Transverse colon (tissue), 4 donors: ENCODE measurements around the gene RNLS. TPM values are rescaled to one million over a fixed set of nuclear protein-coding genes. Genes with fewer than 3 reads are reported as not detected.
"Not testable (repeated sequence)": the region's sequence is repeated elsewhere in the genome, so short reads cannot be mapped to it uniquely, and the experiment has no call there.

Experiments
- DNase-seq: peaks from one replicate; pipeline ENCODE4 v3.0.0-alpha.2; 2019
- H3K27ac ChIP-seq, 4 donors: fragments of 200-600 bp; sonication (generic); 2 replicates each; pipeline ENCODE4 v1.5.1; 2016 to 2018; ENCODE audit warnings: inconsistent platforms in 4 of 4
- H3K27me3 ChIP-seq: fragments of 200-600 bp; sonication (generic); 2 replicates; pipeline ENCODE4 v1.5.1; 2017; ENCODE audit warnings: inconsistent platforms
- H3K36me3 ChIP-seq, 4 donors: fragments of 200-600 bp; sonication (generic); 2 replicates each; pipeline ENCODE4 v1.5.1; 2017 to 2019; ENCODE audit warnings: inconsistent platforms in 4 of 4
- H3K4me1 ChIP-seq, 4 donors: fragments of 200-600 bp; sonication (generic); 2 replicates each; pipeline ENCODE4 v1.5.1; 2017 to 2020; ENCODE audit warnings: inconsistent platforms in 4 of 4
- H3K4me3 ChIP-seq, 4 donors: fragments of 200-600 bp; sonication (generic); 1 replicate in 1 of 4; 2 replicates in 3 of 4; pipeline versions ENCODE4 v1.5.1 to v1.6.1; 2017 to 2019; ENCODE audit warnings: inconsistent platforms in 4 of 4
- H3K9me3 ChIP-seq, 2 donors: fragments of 200-600 bp; sonication (generic); 2 replicates each; pipeline ENCODE4 v1.5.1; 2017 to 2019; ENCODE audit warnings: inconsistent platforms in 2 of 2
- EP300 ChIP-seq: sonication (generic); formaldehyde crosslinking; IDR thresholded peaks from one replicate; pipeline ENCODE4 v1.6.1; 2017; ENCODE audit warnings: antibody characterized with exemption, low read depth
- POLR2A ChIP-seq: fragments of 450-650 bp; IDR thresholded peaks from one replicate; pipeline ENCODE4 v1.6.1; 2016; ENCODE audit warnings: antibody characterized with exemption, mild to moderate bottlenecking, moderate library complexity
- POLR2AphosphoS5 ChIP-seq, 3 donors: sonication (generic); formaldehyde crosslinking; IDR thresholded peaks; one replicate each; pipeline ENCODE4 v1.6.1; 2016; ENCODE audit warnings: antibody characterized with exemption in 3 of 3
- WGBS, 2 donors: methylation state at CpG; one replicate each; pipeline ENCODE4 v1.1.5; 2018; ENCODE audit warnings: low coverage in 1 of 2; 5-methylcytosine and 5-hydroxymethylcytosine counted together
- in situ Hi-C, 4 donors: fragments of 200-750 bp; cut with MboI; loops; one replicate each; pipeline versions ENCODE4 v1.15.0 to v1.15.1; 2017; ENCODE audit warnings: low sequenced_read_pairs in 3 of 4, low pct_ligation_motif_present in 1 of 4, low pct_unique_long_range_greater_than_20kb in 1 of 4
- intact Hi-C: fragments of 100-400 bp; cut with DNase I; formaldehyde crosslinking; loops from one replicate; pipeline ENCODE4 v1.15.1; 2023; ENCODE audit warnings: low total_unique reads
- total RNA-seq, 4 donors: library from RNA; depleted of rRNA; stranded (reverse); fragments of >200 nt; gene quantifications; one replicate each; pipeline ENCODE4 v1.1.0, GENCODE V29; 2016
- TF ChIP-seq, protein P1 (sequence below), 5 experiments: fragments of 200-600 bp in 3 of 5; fragments of 450-650 bp in 2 of 5; sonication (generic) in 3 of 5; IDR thresholded peaks; 1 replicate in 2 of 5; 2 replicates in 3 of 5; pipeline ENCODE4 v1.5.1; 2016 to 2017; ENCODE audit warnings: antibody characterized with exemption in 5 of 5, inconsistent platforms in 3 of 5, mild to moderate bottlenecking in 2 of 5, moderate library complexity in 1 of 5

Gene RNLS
- total RNA-seq, 4 donors from 2014 or later = 2.4 to 78.2 (median 28.9) TPM

DNA sequence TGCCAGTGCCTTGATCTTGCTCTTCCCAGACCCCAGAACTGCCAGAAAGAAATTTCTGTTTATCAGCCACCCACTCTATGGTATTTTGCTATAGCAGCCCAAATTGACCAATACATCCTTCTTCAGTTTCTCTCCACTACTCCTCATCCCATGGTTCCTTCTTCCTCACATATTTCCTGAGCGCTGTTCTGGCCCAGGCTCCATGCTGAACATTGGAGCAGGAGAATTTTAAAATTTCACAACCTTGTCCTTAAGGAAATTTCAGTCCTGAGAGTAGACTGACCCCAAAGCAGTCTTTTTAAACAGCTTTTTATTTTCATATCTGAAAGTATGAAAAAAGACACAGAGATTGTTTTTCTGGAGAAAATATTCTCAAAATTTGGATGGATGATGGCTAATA, 297.1 kb downstream of the RNLS start:
- H3K4me1 ChIP-seq = peaks cover 0 to 30% (median 2%) of the 10 kb centered on the region in 4 donors
- H3K27ac ChIP-seq = no peak overlapping the region
- intact Hi-C loops = no loop called here
- no peak overlapping the region for H3K4me3 ChIP-seq
- TF ChIP-seq, protein P1, sequence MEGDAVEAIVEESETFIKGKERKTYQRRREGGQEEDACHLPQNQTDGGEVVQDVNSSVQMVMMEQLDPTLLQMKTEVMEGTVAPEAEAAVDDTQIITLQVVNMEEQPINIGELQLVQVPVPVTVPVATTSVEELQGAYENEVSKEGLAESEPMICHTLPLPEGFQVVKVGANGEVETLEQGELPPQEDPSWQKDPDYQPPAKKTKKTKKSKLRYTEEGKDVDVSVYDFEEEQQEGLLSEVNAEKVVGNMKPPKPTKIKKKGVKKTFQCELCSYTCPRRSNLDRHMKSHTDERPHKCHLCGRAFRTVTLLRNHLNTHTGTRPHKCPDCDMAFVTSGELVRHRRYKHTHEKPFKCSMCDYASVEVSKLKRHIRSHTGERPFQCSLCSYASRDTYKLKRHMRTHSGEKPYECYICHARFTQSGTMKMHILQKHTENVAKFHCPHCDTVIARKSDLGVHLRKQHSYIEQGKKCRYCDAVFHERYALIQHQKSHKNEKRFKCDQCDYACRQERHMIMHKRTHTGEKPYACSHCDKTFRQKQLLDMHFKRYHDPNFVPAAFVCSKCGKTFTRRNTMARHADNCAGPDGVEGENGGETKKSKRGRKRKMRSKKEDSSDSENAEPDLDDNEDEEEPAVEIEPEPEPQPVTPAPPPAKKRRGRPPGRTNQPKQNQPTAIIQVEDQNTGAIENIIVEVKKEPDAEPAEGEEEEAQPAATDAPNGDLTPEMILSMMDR (IDR thresholded peaks at IDR 0.05) = no peak
- TF ChIP-seq POLR2A (no peak), EP300 (no peak)
- in situ Hi-C loops = no loop called here
- 97 to 100% methylated on average over 1 of the region's 1 CpG for WGBS, 2 donors
- DNase-seq = no peak
- no peaks in the 10 kb centered on the region for H3K36me3 ChIP-seq
- H3K9me3 ChIP-seq = no peaks in the 10 kb centered on the region
- no peaks in the 10 kb centered on the region for H3K27me3 ChIP-seq

DNA sequence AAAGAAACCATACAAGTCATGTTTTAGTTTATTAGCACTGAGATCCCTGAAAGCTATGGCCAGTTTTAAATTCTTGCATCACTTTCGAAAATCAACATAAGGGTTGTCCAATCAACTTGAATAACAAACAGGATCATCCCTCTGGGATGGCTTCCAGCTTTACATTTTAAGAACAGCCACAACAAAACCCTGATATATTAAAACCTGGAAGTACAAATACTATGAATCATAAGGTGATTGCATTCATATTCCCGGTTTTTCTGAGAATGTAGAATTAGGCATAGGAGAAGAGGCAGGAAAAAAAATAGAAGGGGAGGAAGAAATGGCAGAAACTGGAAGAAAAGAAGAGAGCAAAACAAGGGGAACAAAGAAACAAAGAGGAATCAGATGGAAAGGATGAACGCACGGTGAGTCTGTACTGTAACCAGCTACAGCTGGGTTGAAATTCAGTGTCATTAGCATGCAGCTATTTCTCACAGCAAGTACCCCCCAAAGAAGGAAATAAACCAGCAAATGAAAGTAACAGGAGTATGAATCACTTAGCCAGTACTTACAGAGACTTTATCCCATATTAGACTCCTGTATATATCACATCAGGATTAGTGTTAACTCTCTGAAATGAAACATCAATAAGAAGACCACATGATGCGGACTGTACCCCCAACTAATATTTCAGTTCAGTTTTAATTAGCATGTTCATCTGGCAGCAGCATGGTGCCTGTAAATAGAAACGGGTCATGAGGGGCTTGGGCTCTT, 301.3 kb downstream of the RNLS start:
- WGBS, 2 donors = 63 to 74% methylated on average over 5 to 6 of the region's 6 CpGs
- H3K27ac ChIP-seq = no peak overlapping the region

DNA sequence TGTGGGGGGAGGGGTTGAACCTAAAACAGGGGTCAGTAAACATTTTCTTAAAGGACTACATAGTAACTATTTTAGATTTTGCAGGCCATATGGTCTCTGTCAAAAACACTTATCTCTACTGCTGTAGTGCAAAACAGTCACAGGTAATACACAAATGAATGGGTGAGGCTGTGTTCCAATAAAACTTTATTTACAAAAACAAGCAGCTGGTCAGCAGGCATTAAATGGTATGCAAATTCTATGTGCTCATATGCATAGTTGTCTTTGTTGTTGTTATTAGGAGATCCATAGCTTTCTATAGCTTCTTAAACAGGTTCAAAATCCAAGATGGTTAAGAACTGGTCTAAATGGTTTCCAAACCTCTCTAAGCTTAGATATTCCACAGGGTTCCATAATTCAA, 302.6 kb downstream of the RNLS start:
- TF ChIP-seq POLR2A (no peak), POLR2AphosphoS5 (IDR thresholded peaks at IDR 0.05) (no peak), EP300 (no peak)
- TF ChIP-seq, protein P1 (IDR thresholded peaks at IDR 0.05) = no peak
- H3K4me3 ChIP-seq = no peak overlapping the region
- no peak for DNase-seq
- no peak overlapping the region for H3K27ac ChIP-seq
- peaks cover 0 to 16% (median 2%) of the 10 kb centered on the region in 4 donors for H3K4me1 ChIP-seq
- in situ Hi-C loops = no loop called here
- no peaks in the 10 kb centered on the region for H3K27me3 ChIP-seq
- intact Hi-C loops = no loop called here
- no peaks in the 10 kb centered on the region for H3K9me3 ChIP-seq
- no peaks in the 10 kb centered on the region for H3K36me3 ChIP-seq

More for the DNA sequence above, 301.3 kb downstream of the RNLS start:
- no peaks in the 10 kb centered on the region for H3K9me3 ChIP-seq
- H3K4me1 ChIP-seq = peaks cover 0 to 16% (median 2%) of the 10 kb centered on the region in 4 donors
- in situ Hi-C loops = no loop called here
- intact Hi-C loops = no loop called here
- no peaks in the 10 kb centered on the region for H3K27me3 ChIP-seq
- DNase-seq = no peak
- H3K36me3 ChIP-seq = no peaks in the 10 kb centered on the region
- TF ChIP-seq POLR2AphosphoS5 (IDR thresholded peaks at IDR 0.05) = no peak
- TF ChIP-seq EP300 = no peak
- TF ChIP-seq, protein P1 (IDR thresholded peaks at IDR 0.05) = no peak
- no peak for TF ChIP-seq POLR2A
- H3K4me3 ChIP-seq = no peak overlapping the region

DNA sequence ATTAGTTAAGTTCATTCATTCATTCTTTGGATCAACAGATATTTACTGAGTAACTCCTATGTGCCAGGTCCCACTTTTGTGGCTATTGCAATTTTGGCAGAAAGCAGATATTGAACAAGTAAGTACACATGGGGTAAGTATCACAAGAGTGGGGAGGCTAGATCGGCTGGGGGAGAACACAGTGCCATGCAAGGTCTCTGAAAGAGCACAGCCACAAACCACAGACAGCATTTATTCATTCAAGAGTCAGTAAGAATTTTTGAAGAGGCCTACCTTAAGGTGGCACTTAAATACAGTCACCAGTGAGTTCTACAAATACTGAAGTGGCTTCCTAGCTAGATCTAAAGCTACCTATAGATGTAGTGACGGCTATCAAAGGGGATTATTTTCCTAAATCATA, 304.2 kb downstream of the RNLS start:
- in situ Hi-C loops = no loop called here
- intact Hi-C loops = no loop called here
- H3K27me3 ChIP-seq = no peaks in the 10 kb centered on the region
- TF ChIP-seq, protein P1 (IDR thresholded peaks at IDR 0.05) = no peak
- TF ChIP-seq EP300 (no peak), POLR2A (no peak), POLR2AphosphoS5 (IDR thresholded peaks at IDR 0.05) (no peak)
- peaks cover 0 to 16% (median 2%) of the 10 kb centered on the region in 4 donors for H3K4me1 ChIP-seq
- no peaks in the 10 kb centered on the region for H3K36me3 ChIP-seq
- no peak overlapping the region for H3K4me3 ChIP-seq
- DNase-seq = no peak
- 81 to 94% methylated on average over 2 of the region's 2 CpGs for WGBS, 2 donors
- no peak overlapping the region for H3K27ac ChIP-seq
- H3K9me3 ChIP-seq = no peaks in the 10 kb centered on the region

DNA sequence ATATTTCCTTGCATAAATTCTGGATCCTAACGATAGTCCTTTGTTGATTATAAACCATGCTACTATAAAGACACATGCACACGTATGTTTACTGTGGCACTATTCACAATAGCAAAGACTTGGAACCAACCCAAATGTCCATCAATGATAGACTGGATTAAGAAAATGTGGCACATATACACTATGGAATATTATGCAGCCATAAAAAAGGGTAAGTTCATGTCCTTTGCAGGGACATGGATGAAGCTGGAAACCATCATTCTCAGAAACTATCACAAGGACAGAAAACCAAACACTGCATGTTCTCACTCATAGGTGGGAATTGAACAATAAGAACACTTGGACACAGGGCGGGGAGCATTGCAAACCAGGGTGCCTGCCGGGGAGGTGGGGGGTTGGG, 306.2 kb downstream of the RNLS start:
- H3K27me3 ChIP-seq, H3K4me3 ChIP-seq, H3K27ac ChIP-seq, H3K9me3 ChIP-seq, H3K4me1 ChIP-seq, intact Hi-C loops, H3K36me3 ChIP-seq, in situ Hi-C loops, DNase-seq: not testable (repeated sequence)
- WGBS, 2 donors = 91 to 96% methylated on average over 4 of the region's 4 CpGs
